ENCODE results near the gene VIM. TPM values are rescaled to one million over a fixed set of nuclear protein-coding genes. Genes with fewer than 3 reads are reported as not detected.

The VIM gene
- total and polyA plus RNA-seq, 2 of the 4 experiments (the other 2 are of a cell fraction), result 4,502 to 6,735 TPM

GRCh38 chr10:17235136-17235535 lies 7.1 kb downstream of the VIM start:
- 89% methylated on average over 4 of the region's 8 CpGs; no CpG with 5 or more reads in 1 of the 2 experiments for WGBS, 2 experiments (ENCODE audit: extremely low coverage in 2 of 2, insufficient read length in 1 of 2)
- dilution Hi-C loops (cut with HindIII; ENCODE audit: low sequenced_read_pairs, unreplicated experiment) (no loop called here), in situ Hi-C loops (cut with MboI; ENCODE audit: low sequenced_read_pairs) (no loop called here), intact Hi-C loops (cut with micrococcal nuclease) (no loop called here)
- Histone ChIP-seq H3K9me3 (ENCODE audit: control insufficient read depth, insufficient read depth, low read length) (no peaks in the 10 kb centered on the region), H3K14ac (replicated peaks; ENCODE audit: low read depth, low read length) (no peak overlapping the region), H3K56ac (ENCODE audit: extremely low read depth, insufficient read depth, low read length) (no peak overlapping the region), H3K4me3 (ENCODE audit: insufficient read depth, low read depth, low read length) (no peak overlapping the region), H3K4me2 (ENCODE audit: low read depth, low read length) (peak overlapping the region; percentile 46), H3K4me1 (ENCODE audit: control insufficient read depth, insufficient read depth, low read length) (peaks cover 11% of the 10 kb centered on the region), H3K23ac (ENCODE audit: low read depth, low read length) (peak overlapping the region; percentile 39; the same call in 1 of the 2 replicates), H3K79me1 (ENCODE audit: low read depth in 1 of 2, low read length in 2 of 2) (peaks cover 15 to 30% of the 10 kb centered on the region in 2 experiments), H3K18ac (ENCODE audit: low read depth, low read length) (no peak overlapping the region), H3K36me3 (ENCODE audit: control insufficient read depth, insufficient read depth, low read length) (peaks cover 52% of the 10 kb centered on the region), H2AK5ac (ENCODE audit: low read depth, low read length) (no peak overlapping the region), H2BK20ac (ENCODE audit: low read depth, low read length) (no peak overlapping the region), H3K9me1 (ENCODE audit: insufficient read depth, low read length) (no peaks in the 10 kb centered on the region), H3K27ac (ENCODE audit: insufficient read depth, low read length) (peak overlapping the region; percentile 7; the same call in 1 of the 2 replicates), H4K20me1 (ENCODE audit: insufficient read depth, low read length) (peaks cover 86% of the 10 kb centered on the region), H2AFZ (replicated peaks; ENCODE audit: low read length, poor library complexity) (no peak overlapping the region), H2BK15ac (ENCODE audit: low read depth, low read length) (no peak overlapping the region), H2BK120ac (ENCODE audit: low read depth, low read length) (no peak overlapping the region), H3K9ac (ENCODE audit: low read depth, low read length) (no peak overlapping the region), H4K8ac (ENCODE audit: low read depth in 2 of 2, low read length in 2 of 2) (no peak overlapping the region), H3K27me3 (ENCODE audit: control insufficient read depth, insufficient read depth, low read length) (no peaks in the 10 kb centered on the region), H4K5ac (ENCODE audit: low read depth, low read length) (no peak overlapping the region), H2AK9ac (replicated peaks; ENCODE audit: low read depth, low read length, poor library complexity) (no peak overlapping the region), H2BK5ac (ENCODE audit: low read depth, low read length, poor library complexity, severe bottlenecking) (no peak overlapping the region), H4K91ac (ENCODE audit: insufficient read depth, low read depth, low read length) (no peak overlapping the region), H3K4ac (ENCODE audit: low read depth, low read length) (no peak overlapping the region)
- ATAC-seq (ENCODE audit: low read depth) (no peak), DNase-seq (no peak)
- ChIA-PET CTCF (interaction anchor here (1.6 kb wide), 1 partner anchor 22 kb away, joined by 3 read pairs; no protein-coding TSS in a partner anchor), POLR2A (ENCODE audit: unreplicated experiment) (no interaction called here)
- TF ChIP-seq RAD21 (IDR thresholded peaks at IDR 0.05; ENCODE audit: low read length) (no peak), NFE2L2 (IDR thresholded peaks at IDR 0.05; ENCODE audit: low read depth, low read length) (no peak), CHD1 (IDR thresholded peaks at IDR 0.05; ENCODE audit: low read depth, low read length) (no peak), CTCF (conservative IDR thresholded peaks at IDR 0.05; ENCODE audit: low read depth, low read length) (0 out of 2 replicates have a peak, but pooled peaks have one; percentile 9), RFX5 (IDR thresholded peaks at IDR 0.05; ENCODE audit: low read depth, low read length) (no peak), MAFK (IDR thresholded peaks at IDR 0.05; ENCODE audit: low read depth, low read length) (no peak), CEBPB (IDR thresholded peaks at IDR 0.05; ENCODE audit: low read depth, low read length) (no peak), MAZ (IDR thresholded peaks at IDR 0.05; ENCODE audit: borderline replicate concordance, low read depth, low read length) (no peak), ELK1 (IDR thresholded peaks at IDR 0.05; ENCODE audit: borderline replicate concordance, low read depth, low read length) (no peak), POLR2A (IDR thresholded peaks at IDR 0.05; ENCODE audit: low read depth, low read length) (peak; percentile 16; the same call in 1 of the 2 replicates), MXI1 (IDR thresholded peaks at IDR 0.05; ENCODE audit: borderline replicate concordance, low read depth, low read length) (no peak), BHLHE40 (IDR thresholded peaks at IDR 0.05; ENCODE audit: low read depth, low read length) (no peak), RCOR1 (IDR thresholded peaks at IDR 0.05; ENCODE audit: insufficient replicate concordance, low read length) (no peak), USF2 (IDR thresholded peaks at IDR 0.05; ENCODE audit: low read depth, low read length) (no peak)
- no TSS peak for BruUV-seq (replicated peaks)

Data from IMR-90 (cell line).